ENCODE measurements around the gene MOB3B.
A peak's percentile ranks its signal among the peaks of the same experiment; 100 is the strongest.

MOB3B gene

DNA sequence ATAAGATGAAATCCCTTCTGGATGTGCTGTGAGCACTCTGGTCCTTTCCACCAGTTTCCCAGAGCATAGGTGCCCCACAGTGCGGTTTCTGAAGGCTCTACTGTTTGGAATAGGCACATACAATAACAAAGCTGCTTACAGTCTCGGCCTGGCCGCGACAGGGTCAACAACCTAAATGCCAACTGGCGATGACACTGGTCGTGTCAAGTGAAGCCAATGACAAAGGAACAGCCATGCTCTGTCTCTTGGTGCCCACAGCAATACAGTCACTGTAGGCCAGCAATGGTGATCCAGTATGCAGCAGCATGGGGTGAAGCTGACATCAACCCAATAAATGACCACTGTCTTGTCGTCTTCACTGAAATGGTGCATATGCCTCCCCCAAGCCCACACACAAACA is 184.8 kb downstream of the MOB3B start:
- no peak for DNase-seq (ENCODE audit: low read depth in 3 of 3, low spot score in 1 of 3)

DNA sequence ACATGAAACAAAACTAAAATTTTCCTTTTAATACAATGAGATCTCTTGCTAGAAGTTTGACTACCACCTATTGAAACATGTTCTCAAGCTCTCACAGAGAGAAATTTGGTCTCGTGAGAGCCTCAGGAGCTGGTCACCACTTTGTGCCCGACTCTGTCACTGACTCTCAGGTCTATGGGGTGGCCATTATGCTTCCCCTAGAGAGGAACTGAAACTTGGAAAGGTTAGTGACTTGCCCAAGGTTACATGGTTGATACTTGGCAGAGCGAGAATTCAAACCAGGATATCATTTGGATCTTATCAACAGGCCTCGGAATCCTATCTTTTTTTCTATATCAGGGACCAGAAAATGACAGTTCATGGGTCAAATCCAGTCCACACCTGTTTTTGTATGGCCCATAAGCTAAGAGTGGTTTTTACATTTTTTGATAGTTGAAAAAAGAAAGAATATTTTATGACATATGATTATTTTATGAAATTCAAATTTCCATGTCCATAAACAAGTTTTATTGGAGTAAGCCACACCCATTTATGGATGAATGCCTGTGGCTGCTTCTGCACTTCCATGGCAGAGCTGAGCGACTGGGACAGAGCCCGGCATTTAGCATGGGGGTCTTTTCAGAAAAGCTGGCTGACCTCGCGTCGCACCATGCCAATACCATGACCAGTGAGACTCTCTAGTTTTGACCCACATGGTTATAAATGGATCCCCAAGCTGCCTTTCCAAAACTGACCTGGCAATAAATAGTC is 187.9 kb downstream of the MOB3B start:
- no peak for DNase-seq (ENCODE audit: low read depth in 3 of 3, low spot score in 1 of 3)

DNA sequence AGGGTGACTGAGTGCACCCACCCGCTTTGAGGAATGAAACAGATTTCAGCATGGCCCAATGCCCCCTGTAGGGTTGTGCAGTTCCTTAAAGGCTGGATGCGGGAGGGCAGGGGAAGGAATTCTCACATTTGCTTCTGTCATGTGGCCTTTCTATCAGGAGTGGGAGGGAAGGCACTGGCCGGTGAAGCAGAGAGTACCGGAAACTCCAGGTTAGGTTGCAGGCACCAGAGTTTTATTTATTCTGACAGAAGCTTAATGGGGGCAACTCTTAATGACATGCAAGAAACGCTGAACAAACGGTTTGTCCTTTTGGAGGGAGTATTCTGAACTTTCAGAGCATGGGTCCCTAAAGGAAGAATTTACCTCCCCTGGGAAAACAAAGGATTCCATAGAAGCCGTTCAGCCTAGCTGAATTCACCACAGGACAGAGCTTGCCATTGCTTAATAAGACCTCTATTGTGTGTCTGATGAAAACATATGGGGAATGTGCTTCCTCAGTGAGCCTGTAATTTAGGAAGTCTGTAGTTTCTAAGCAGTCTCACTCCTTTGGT is 188.6 kb downstream of the MOB3B start:
- no peak for DNase-seq (ENCODE audit: low read depth in 3 of 3, low spot score in 1 of 3)

DNA sequence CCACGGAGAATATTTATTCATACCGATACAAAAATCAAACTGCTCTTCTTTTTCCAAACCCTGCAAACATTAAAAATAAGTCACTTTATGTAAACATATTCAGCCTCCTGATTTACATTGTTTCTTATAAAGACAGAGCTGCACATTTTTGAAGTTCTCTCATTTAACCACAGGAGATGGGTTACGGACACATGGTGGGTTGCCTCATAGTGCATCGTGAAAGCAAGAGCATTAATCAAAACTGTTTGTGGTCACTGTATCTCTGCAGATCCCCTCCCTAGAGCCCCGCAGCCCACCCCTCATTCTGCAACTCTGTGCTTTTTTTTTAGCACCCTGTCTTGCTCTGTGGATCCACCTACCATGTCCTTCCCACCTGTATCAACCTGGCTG is 189.3 kb downstream of the MOB3B start:
- DNase-seq (ENCODE audit: low read depth in 3 of 3, low spot score in 1 of 3): no peak

DNA sequence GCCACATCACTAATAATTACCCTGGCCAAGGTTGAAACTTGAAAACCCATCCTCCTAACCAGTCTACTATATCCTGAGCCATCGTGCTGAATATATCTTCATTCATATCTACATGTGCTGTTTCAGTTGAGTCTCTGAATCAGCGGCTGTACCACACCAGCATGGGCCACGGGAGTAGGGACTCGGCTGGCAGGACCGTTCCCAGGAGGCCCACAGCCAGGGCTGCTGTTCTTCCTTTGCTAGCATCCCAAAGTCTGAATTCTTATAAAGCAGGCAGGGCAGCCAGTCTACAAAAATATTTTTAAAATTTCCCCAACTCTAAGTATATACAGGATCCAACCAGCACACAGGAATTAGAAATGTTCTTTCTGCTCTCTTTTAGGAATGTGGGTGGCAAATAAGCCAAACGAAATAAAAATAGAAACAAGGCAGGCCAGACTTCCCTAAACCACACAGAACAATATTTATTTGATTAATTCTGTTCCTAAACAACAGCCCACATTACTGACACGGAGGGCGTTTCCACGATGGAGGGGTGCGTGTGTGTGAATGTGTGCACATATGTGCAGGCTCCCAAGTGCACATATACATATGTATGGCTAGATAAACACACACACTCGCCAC is 189.8 kb downstream of the MOB3B start:
- no peak for DNase-seq (ENCODE audit: low read depth in 3 of 3, low spot score in 1 of 3)

DNA sequence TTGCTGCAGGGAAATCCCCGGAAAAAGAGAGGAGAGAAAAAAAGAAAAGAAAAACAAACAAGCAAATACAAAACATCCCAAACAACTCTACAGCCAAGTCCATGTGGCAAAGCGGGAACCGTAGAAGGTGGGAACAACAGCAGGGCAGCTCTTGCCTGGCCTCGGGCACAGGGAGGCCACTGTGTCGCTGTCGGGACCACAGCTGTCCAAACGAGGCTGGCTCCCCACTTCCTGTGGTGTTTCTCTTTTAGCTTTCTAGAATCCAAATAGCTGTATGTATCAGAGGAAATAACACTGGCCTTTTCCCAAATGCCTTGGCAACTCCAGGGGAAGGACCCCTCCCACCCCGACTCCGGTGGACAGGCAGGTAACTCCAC is 191.1 kb downstream of the MOB3B start:
- no peak for DNase-seq (ENCODE audit: low read depth in 3 of 3, low spot score in 1 of 3)

DNA sequence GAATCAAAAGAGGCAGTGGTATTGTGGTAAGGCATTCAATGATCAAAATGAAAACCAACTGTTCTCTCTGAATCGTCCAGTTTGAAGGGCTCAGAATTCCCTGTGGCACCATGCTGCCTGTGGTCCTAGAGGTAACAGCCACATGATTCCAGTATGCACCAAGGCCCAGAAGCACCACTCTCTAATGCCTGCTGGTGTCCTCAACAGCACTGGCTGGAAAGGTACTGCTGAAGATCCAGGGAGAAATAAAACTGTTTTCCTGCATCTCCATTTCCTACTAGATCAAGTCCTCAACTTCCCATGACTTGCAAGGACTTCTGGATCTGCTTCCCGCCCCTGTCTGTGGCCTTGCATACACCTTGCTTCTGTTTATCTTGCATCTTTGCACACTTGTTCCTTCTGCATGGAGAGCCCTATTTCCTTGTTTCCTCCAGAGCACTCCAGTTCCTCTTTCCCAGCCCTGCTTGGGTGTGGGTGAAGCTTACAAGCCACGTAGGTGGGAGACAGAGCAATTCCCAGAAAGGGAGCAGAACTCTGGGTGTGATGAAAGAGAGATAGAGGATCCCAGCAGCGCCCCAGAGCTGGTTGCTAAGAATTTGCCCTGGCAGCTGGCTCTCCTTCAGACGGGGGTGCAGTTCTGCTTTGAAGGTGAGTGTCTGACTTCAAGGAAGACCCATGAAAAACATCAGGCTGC is 191.6 kb downstream of the MOB3B start:
- no peak for DNase-seq (ENCODE audit: low read depth in 3 of 3, low spot score in 1 of 3)

DNA sequence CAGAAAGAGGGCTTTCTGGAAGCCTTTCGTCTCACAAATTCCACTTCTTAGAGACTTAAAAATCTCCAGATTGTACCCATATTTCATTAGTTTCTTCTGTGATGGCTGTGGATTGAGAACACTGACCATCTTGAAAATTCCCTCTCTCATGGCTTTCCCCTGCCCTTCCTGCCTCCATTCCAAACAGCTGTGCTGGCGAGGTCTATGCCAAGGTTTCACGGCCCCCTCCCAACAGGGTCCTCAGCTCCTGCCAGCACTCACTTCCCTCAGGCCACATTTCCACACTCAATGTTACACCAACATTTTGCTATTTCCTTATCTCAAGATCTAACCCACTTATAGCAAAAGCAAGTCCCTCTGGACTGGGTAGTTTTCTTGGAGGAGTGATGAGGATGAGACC is 192.4 kb downstream of the MOB3B start:
- no peak for DNase-seq (ENCODE audit: low read depth in 3 of 3, low spot score in 1 of 3)

DNA sequence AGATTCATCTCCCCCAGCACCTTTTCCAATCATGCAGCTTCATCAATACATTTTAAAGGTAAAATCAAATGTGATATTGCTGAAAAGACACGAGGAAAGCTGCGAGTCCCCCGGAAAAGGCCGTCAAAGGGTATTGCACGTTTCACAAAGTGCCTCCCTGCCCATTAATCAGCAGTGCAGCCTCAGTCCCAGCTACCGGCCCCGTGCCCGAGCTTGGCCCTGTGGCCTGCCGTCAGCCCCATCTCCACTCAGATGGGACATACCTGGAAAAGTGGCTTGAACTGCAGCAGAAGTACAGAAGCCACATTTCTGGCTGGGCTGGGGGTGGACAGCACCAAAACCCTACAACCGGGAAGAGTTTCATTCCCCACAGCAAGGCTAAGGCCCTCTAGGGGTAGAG is 192.8 kb downstream of the MOB3B start:
- no peak for DNase-seq (ENCODE audit: low read depth in 3 of 3, low spot score in 1 of 3)

DNA sequence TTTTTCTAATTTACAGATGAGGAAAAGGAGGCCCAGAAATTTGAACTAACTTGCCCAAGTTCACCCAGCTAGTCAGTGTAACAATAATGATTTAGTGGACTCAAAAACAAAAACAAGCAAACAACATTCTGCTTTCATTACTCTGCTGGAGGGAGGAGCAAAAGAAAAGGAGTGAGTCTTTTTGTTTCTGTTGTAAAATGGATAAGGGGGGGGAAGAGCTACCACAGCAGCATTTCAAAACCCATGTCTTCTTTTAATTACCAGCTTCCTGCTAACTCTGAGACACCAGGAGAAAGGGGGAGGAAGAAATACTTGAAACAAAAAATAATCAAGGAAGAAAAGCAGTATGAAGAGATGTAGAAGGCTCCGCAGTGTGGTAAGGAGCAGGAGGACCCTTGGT is 193.5 kb downstream of the MOB3B start:
- DNase-seq (ENCODE audit: low read depth in 3 of 3, low spot score in 1 of 3): no peak

DNA sequence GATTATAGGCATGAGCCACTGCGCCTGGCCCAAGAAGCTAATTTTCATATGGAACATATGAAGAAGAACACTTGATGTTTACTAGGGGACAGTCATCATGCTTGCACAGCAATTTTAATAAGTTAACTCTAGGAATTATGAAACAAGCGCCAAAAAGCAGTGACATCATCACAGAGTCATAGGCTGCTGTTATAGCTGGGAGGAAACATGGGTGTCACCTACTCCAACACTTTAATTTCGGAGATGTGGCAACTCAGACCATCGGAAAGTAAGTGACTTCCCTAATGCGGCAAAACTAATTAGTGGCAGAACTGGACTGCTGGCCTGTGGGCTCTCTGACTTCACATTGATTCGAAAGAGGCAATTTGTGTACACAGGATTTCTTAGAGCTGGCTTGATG is 194.5 kb downstream of the MOB3B start:
- no peak for DNase-seq (ENCODE audit: low read depth in 3 of 3, low spot score in 1 of 3)

DNA sequence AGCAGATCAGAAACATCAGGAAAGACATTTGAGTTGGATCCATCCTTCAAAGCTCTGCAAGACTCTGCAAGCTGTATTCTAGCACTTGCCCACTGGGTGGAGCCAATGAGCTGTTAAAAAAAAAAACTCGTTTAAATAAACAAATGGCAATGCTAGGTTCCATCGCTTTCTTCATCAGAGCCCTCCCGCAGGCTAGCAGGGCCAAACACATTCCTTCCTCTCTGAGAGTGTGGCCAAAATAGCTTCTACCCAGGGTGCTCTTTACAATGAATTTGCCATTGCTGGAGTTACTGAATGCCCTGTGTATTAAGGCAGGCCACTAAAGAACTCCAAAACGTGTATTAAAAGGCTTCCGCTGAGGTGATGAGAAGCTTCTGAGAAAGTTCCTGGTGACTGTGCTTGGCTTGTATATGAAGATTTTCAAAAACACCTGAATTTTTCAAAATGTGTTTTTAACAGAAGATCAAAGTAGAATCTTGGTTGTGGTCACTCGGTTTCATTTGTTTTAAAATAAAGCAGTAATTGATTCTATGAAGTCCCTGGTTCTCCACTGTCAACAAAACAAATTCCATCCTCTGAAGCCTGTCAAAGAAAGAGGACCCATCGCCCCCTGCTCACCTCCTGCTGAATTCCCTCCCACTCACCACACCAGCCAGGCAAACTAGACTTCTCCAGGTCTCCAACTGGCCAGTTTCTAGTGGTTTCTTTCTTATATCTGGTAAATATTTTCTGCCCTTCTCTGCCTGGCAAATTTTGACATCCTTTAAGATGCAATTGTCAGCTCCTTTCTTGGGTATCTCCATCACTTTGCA is 196.2 kb downstream of the MOB3B start:
- DNase-seq (ENCODE audit: low read depth in 3 of 3, low spot score in 1 of 3): peak in 1 of 3 donors; percentile 3

DNA sequence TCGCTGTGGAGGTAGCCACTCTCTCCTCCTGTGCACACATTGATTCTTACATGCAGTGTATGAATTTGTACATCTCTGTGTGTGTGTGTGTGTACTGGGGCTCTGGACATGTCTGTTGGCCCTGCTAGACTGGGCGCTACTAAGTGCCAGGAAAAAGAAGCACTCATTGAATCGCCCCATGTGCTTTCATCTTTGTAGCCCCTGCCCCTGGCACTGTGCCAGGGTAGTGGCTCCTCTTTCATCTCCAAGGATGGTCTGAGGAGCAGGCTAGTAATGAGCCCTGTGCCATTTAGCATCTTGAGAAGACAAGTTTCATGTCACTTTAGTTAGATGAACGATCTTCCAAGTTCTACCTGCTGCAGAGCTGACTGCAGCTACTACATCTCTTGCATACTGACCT is 198.2 kb downstream of the MOB3B start:
- DNase-seq (ENCODE audit: low read depth in 3 of 3, low spot score in 1 of 3): no peak

DNA sequence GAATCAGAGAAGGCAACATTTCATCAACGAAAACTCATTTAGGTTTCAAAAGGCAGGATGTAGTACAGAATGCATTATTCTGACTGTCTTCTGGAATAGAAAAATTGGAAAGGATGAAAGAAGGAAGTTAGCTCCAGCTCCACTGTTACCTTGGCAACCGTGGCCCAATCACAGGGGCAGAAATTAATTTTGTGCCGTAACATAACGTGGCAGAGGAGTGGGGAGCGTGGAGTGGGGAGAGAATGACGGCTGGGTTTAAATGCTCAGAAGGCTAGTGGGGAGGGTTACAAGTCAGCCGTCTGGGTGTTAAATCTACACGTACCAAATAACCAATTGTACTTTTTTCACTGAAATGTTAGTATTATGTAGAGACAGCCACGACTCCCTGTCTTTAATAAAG is 200.3 kb downstream of the MOB3B start:
- DNase-seq (ENCODE audit: low read depth in 3 of 3, low spot score in 1 of 3): no peak

DNA sequence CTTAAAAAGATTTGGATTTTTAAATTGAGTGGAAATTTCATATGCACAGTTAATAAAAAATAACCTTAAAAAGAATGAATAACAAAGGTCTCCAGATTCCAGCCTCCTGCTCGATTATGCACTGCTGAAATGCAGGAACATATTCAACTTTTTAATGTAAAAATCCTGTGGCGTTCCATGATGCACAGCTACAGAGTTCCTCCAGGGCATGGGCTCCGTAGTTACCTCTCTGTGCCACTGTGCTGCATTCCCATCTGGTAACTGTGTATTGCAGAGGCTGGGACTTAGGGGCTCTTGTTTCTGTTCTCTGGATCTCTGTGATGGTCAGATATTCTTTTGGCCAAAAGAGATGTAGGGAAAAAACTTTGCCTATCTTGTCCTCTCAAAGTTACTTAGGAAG is 201.1 kb downstream of the MOB3B start:
- no peak for DNase-seq (ENCODE audit: low read depth in 3 of 3, low spot score in 1 of 3)

DNA sequence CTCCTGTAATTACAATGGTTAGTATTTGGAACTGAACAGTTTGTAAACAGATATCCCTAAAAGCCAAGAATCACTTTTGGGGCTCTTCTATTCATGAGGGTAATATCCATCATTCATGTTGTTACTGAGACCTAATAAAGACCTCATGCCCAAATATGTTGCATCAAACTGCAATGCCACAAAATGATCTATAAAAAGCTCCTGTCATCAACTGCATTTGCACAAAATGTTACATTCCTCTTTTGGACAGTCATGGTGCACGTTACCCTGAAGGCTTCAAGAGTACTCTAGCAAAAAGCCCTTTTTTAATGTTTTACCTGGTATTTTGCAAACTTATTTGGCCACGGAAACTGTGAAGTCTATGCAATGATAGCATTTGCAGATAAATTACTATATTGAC is 218.4 kb downstream of the MOB3B start:
- DNase-seq (ENCODE audit: low read depth in 3 of 3, low spot score in 1 of 3): no peak

DNA sequence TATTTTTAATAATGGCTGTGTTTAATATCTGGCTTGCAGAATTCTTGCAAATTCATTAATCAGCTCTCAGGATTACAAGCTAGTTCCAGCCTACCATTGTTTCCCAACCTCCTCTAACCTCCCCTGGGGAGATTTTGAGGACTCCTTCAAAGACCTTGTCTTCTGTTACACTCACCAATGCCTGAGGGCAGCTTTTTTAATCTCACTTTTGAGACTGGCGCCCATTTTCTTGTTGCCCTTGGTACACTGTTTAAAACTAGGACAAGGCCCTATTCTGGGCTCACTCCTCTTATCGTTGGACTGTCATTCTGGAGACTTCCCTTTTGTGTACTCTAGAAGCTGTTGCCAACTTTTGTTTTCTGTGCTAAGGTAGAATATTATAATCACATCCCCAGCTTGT is 219.0 kb downstream of the MOB3B start:
- DNase-seq (ENCODE audit: low read depth in 3 of 3, low spot score in 1 of 3): no peak

DNA sequence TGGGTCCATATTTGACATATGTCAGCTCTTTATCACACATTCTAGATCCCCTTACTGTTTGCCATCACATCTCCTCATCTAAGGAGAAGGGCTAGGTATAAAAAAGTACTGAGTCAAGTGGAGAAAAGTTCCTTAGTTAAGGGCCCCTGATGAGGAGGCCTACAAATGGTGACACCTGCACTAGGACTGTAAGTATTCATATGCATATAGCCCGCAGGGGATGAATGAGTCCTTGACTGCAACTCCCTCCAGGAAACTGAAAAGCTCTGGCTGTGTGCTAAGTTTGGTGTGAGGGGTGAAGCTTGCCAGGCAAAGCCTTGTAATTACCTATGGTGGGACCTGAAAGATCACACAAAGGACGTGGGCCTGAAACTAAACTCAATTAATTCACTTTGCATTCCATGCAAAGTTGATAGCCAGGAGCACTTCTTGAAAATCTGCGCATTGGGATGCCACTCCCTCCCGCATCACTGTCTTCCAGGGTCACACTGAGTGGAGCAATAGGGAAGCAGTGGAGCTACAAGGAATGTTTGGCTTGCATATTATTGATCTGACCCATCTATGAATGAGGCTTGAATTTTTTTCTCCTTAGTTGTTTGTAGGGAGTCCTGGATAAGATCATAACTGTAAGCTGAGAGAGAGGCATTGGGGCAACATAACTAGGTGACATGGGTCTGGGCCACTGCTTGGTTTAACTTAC is 220.8 kb downstream of the MOB3B start:
- DNase-seq (ENCODE audit: low read depth in 3 of 3, low spot score in 1 of 3): no peak

DNA sequence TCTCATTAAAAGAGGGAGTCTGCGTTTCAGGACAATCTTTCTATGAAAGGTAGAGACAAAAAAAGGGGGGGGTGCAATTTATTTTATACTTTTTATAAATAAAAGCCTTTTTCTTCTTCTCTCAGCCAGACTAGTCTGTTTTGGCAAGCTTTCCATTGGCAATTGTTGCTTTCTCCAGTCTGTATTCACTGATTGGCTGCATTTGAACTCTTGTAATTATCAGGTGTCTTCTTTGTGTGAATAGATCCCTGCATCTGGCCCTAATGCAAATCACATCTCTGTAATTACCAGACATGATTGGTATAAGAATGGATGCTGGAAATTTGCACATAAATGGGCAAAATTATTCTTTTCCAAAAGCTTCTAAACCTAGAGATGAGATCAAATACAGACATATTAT is 225.1 kb downstream of the MOB3B start:
- DNase-seq (ENCODE audit: low read depth in 3 of 3, low spot score in 1 of 3): no peak

DNA sequence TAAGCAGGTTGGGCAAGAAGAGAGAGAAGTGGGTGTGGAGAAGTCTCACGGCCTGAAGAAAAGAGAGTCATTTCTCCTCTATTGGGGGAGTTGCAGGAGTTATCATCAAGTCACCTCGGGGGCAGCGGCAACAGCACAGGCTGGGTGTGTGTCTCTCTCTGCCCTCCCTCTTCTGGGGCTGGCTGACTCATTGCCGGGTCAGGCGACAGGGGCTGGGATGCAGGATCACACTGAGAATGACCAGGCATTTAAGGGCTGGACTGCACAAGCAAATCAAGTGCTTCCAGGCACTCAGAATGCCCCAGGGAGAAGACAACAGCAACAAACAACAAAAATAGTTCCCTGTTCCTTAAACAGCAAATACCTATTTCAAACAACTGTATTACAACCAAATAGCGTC is 226.4 kb downstream of the MOB3B start:
- DNase-seq (ENCODE audit: low read depth in 3 of 3, low spot score in 1 of 3): no peak

DNA sequence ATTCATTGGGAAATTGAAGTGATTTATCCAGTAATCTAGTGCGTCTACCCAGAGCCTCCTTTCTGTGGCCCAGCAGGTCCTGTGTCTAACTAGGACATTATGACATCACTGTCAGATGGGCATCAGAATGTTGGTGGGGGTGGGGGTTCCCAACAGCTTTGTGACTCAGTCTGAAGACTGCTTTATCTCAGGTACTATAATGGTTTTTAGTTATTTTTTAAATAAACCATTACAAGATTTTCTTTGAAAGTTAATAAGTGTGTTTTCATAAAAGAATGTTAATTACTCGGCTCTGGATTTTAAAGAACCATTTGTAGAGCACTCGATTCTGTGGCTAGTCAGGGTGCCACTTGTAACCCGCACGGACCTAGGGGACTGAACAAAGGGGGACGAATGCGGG is 232.6 kb downstream of the MOB3B start, which contains the start of gene EQTN:
EQTN (minus strand) TSS at position 101 of the 400 bp plus-strand sequence; CDS start at position 6, 95 bp downstream.
- no peak for DNase-seq (ENCODE audit: low read depth in 3 of 3, low spot score in 1 of 3)

Data from stimulated activated CD4-positive, alpha-beta T cell treated with anti-CD3 and anti-CD28 coated beads, TNF-alpha, amount 100 ng/mL, for 1 hour (primary cell).